ENCODE data around the gene ACER2.

ACER2 gene

GRCh38 chr9:19456426-19456825, 47.6 kb downstream of the ACER2 start:
- DNase-seq (ENCODE audit: low read depth in 2 of 2): no peak

- peak in 1 of 2 donors; percentile 33 for DNase-seq (ENCODE audit: low read depth in 2 of 2)
Observed at GRCh38 chr9:19456996-19457692, 48.3 kb downstream of the ACER2 start.

GRCh38 chr9:19457693-19458009, 48.8 kb downstream of the ACER2 start:
- no peak for DNase-seq (ENCODE audit: low read depth in 2 of 2)

DNA sequence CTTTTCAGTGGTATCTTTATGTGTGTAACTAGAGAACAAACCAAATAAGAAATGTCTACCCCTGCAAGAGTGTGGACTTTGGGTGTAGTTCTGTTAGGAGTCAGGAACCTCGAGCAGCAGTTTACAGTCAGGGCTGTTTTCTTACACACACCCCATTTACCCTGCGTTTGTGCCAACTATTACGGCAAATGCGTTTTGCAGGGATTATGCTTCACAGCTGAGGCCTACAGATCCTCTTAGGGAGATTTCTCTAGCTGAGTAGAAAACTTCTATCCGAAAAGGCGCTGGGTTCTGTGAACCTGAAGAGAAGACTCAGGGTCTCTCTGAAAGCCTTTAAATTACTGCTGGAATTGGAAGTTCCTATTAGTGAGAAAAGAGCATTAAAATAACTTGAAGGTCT, 51.4 kb downstream of the ACER2 start:
- no peak for DNase-seq (ENCODE audit: low read depth in 2 of 2)

DNA sequence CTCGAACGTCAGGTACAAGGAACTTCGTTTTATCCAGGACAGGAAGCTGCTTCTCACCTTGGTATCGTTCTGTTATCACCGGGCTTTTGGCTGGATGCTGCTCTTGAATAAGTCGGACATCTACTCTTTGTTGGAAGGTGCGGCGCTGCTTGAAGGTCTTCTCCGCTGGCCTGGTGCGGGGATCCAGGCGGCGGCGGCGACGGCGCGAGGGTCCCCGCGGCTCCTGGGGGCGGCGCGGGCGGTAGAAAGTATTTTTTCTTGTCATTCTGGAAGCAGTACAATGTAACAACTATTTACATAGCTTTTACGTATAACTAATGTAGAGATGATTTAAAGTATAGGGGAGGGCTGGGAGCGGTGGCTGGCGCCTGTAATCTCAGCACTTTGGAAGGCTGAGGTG, 52.3 kb downstream of the ACER2 start:
- DNase-seq (ENCODE audit: low read depth in 2 of 2): no peak

DNA sequence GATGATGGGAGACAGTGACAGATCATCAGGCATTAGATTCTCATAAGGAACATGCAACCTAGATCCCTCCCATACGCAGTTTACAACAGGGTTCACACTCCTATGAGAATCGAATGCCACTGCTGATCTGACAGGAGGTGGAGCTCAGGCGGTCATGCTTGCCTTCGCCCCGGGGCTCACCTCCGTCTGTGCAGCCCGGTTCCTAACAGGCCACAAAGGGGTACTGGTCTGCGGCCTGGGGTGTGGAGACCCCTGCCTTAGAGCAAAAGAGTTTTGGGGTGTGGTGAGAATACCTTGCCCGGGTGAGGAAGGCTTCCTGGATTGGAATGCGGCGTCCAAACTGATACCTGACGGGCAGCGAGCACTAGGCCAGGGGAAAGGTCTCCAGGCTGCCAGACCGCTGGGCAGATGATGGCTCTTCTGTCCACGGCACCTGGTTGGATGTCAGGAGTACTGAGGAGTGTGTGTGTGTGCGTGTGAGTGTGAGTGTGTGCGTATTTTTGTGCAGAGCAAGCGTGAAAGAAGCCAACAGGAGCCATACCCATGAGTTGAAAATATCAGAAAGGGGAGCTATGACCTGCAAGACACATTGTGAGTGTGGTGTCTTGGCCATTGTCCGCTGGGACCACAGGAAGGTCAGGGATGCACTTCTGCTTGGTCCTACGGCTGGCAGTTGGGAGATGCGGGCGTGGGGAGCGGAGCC, 55.4 kb downstream of the ACER2 start:
- no peak for DNase-seq (ENCODE audit: low read depth in 2 of 2)

- DNase-seq (ENCODE audit: low read depth in 2 of 2): peak; percentile 47 to 56
Observed at GRCh38 chr9:19464764-19465585, 56.2 kb downstream of the ACER2 start.

DNA sequence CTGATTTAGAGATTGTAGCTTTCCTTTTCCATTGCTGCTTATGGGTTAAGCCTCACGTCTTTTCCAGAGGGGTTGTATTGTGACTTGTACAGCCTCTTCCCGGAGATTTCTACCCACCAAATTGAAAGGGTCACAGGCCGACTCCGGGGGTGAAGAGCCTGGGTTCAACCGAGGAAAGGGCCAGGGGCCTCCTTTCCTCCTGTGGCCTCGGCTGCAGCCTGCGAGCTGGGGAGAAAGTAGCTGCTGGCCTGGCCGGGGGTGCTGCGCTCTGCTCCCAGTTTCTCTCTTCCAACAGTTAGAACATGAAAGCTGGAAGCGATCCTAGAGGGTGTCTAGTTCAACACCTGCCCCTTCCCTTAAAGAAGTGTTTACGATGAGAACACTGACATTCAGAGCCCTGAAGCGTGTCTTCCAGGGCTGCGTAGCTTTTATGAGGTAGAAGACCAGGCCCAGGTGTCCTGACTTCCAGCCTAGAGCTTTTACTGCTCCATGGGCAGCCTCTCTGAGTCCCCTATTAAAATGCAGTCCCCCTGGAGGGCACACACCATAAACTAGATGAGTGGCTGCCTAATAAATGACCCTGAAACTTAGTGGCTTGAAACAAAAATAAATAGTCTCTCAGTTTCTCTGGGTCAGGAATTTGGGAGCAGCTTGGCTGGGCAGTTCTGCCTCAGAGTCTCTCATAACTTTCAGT, 56.9 kb downstream of the ACER2 start:
- no peak for DNase-seq (ENCODE audit: low read depth in 2 of 2)

GRCh38 chr9:19466280-19466639, 57.5 kb downstream of the ACER2 start:
- no peak for DNase-seq (ENCODE audit: low read depth in 2 of 2)

- DNase-seq (ENCODE audit: low read depth in 2 of 2): no peak
Observed at GRCh38 chr9:19469271-19469670, 60.5 kb downstream of the ACER2 start.

DNA sequence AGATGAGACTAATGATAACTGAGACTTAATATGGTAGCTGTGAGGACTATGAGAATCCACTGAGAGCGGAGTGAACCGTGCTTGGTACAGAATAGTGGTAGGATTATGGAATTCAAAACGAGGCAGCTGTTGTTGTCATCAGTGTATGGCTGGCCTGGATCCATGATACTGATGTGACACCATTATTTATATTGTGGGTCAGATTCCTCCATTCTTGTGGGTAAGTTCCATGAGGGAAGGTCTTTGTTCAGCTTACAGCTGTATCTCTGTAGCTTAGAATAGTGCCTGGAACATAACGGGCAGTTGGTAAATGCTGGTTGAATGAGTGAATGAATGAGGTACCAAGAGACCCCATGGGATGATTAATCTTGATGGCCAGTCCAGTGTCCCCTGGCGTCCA, 61.8 kb downstream of the ACER2 start:
- no peak for DNase-seq (ENCODE audit: low read depth in 2 of 2)

- no peak for DNase-seq (ENCODE audit: low read depth in 2 of 2)
Observed at GRCh38 chr9:19470981-19471650, 62.3 kb downstream of the ACER2 start.

- DNase-seq (ENCODE audit: low read depth in 2 of 2): peak; percentile 42 to 53
Observed at GRCh38 chr9:19471737-19472648, 63.2 kb downstream of the ACER2 start.

DNA sequence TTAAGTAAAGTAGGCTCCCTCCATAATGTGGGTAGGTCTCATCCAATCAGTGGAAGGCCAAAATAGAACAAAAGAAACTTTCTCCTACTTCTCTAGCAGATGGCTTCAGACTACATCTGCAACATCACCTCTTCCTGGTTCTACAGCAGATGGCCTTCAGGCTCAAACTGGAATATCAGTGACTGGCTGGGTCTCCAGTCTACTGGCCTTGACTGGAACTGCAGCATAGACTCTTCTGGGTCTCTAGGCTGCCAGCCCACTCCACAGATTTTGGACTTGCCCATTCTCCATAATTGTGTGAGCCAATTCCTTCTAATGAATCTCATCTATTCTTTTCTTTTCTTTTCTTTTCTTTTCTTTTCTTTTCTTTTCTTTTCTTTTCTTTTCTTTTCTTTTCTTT, 64.8 kb downstream of the ACER2 start:
- no peak for DNase-seq (ENCODE audit: low read depth in 2 of 2)

GRCh38 chr9:19479874-19480273, 71.1 kb downstream of the ACER2 start:
- no peak for DNase-seq (ENCODE audit: low read depth in 2 of 2)

DNA sequence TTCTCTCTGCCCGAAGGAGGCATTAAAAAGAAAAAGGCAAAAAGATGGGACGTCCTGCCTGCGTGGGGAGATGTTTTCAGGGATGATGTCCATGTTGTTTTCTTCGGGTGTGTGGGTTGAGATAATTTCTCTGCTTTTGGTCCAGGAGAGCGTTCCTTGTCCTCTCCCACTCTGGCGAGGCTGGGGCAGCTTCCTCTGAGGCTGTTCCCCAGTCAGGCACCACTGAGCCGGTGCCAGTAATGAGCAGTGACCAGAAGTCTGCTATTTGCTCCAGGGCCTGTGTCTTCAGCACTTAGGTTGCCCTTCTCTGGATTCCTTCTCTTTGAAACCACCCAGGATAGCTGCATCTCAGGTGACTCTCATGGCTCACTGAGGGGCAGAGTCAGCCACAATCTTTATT, 71.5 kb downstream of the ACER2 start:
- no peak for DNase-seq (ENCODE audit: low read depth in 2 of 2)

- DNase-seq (ENCODE audit: low read depth in 2 of 2): no peak
Observed at GRCh38 chr9:19481121-19481870, 72.5 kb downstream of the ACER2 start.

- DNase-seq (ENCODE audit: low read depth in 2 of 2): no peak
Observed at GRCh38 chr9:19481971-19482404, 73.2 kb downstream of the ACER2 start.

GRCh38 chr9:19484699-19485098, 75.9 kb downstream of the ACER2 start:
- DNase-seq (ENCODE audit: low read depth in 2 of 2): no peak

DNA sequence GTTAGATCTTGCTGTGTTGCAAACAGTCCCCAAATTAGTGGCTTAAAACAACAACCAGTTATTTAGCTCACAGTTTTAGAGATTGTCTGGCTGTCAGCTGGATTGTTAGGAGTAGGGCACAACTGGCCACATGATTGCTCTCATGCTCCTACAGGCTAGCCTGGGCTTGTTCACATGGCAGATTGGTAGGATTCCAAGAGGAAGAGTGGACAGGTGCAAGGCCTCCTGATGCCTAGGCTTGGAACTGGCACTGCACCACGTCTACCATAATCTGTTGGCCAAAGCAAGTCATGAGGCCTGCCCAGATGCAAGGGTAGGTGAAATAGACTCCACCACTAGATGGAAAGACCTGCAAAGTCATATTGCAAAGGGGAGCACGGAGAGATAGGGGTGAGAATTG, 76.4 kb downstream of the ACER2 start:
- no peak for DNase-seq (ENCODE audit: low read depth in 2 of 2)

Data from stimulated activated CD4-positive, alpha-beta T cell treated with anti-CD3 and anti-CD28 coated beads, Interleukin-4, amount 100 ng/mL, for 48 hours (primary cell).